ENCODE measurements around the gene GPX2.
"Not testable (repeated sequence)": the region's sequence is repeated elsewhere in the genome, so short reads cannot be mapped to it uniquely, and the experiment has no call there.

GPX2 gene

GRCh38 chr14:64938972-64939816, 3.4 kb downstream of the GPX2 start:
- DNase-seq, result no peak

GRCh38 chr14:64937821-64938193, 4.7 kb downstream of the GPX2 start:
- DNase-seq, result no peak

GRCh38 chr14:64937171-64937820, 5.2 kb downstream of the GPX2 start:
- DNase-seq, result no peak

- DNase-seq, result no peak
Measured at GRCh38 chr14:64935508-64935907, 7.0 kb downstream of the GPX2 start.

GRCh38 chr14:64934338-64934929, 8.1 kb downstream of the GPX2 start:
- DNase-seq, result no peak

GRCh38 chr14:64932231-64932630, 10.3 kb downstream of the GPX2 start:
- no peak for DNase-seq

- DNase-seq, result no peak
Measured at GRCh38 chr14:64931123-64931522, 11.4 kb downstream of the GPX2 start.

- DNase-seq, result no peak
Measured at GRCh38 chr14:64930085-64930843, 12.3 kb downstream of the GPX2 start.

GRCh38 chr14:64929014-64929359, 13.6 kb downstream of the GPX2 start:
- DNase-seq, result no peak

- DNase-seq, result no peak
Measured at GRCh38 chr14:64928239-64929013, 14.1 kb downstream of the GPX2 start.

GRCh38 chr14:64927031-64927430, 15.5 kb downstream of the GPX2 start:
- no peak for DNase-seq

- no peak for DNase-seq
Measured at GRCh38 chr14:64926398-64926995, 16.0 kb downstream of the GPX2 start.

GRCh38 chr14:64923015-64923414, 19.5 kb downstream of the GPX2 start:
- DNase-seq, result no peak

GRCh38 chr14:64920465-64920864, 22.1 kb downstream of the GPX2 start:
- DNase-seq, result no peak

GRCh38 chr14:64919618-64920017, 22.9 kb downstream of the GPX2 start:
- DNase-seq, result no peak

GRCh38 chr14:64919215-64919614, 23.3 kb downstream of the GPX2 start:
- no peak for DNase-seq

- DNase-seq, result no peak
Measured at GRCh38 chr14:64918216-64918615, 24.3 kb downstream of the GPX2 start.

GRCh38 chr14:64915797-64916196, 26.7 kb downstream of the GPX2 start:
- no peak for DNase-seq

GRCh38 chr14:64915029-64915424, 27.5 kb downstream of the GPX2 start:
- no peak for DNase-seq

GRCh38 chr14:64914237-64915028, 28.1 kb downstream of the GPX2 start, which contains the start of gene CHURC1:
Gene CHURC1 (plus strand): TSS chr14:64914455. CDS start chr14:64914496, 41 bp downstream.
- DNase-seq, result peak; percentile 98

- DNase-seq, result not testable (repeated sequence)
Measured at GRCh38 chr14:64913477-64913876, 29.1 kb downstream of the GPX2 start.

Data from activated CD4-positive, alpha-beta T cell treated with anti-CD3 and anti-CD28 coated beads for 48 hours (primary cell).